Esophagus (tissue), 2 donors: ENCODE data around the gene MEG3. TPM values are rescaled to one million over a fixed set of nuclear protein-coding genes. Genes with fewer than 3 reads are reported as not detected.

Source experiments
- H3K27ac ChIP-seq, 2 donors: one replicate each; pipeline ENCODE4 v1.5.1; 2013; ENCODE audit warnings: low read depth in 2 of 2, mild to moderate bottlenecking in 2 of 2, inconsistent platforms in 1 of 2, low read length in 1 of 2, moderate library complexity in 1 of 2
- H3K27me3 ChIP-seq, 2 donors: one replicate each; pipeline ENCODE4 v1.6.1; 2013; ENCODE audit warnings: low read length in 2 of 2, control low read depth in 1 of 2, mild to moderate bottlenecking in 1 of 2; ENCODE audit not compliant: insufficient read depth in 2 of 2, control insufficient read depth in 1 of 2
- H3K36me3 ChIP-seq, 2 donors: one replicate each; pipeline ENCODE4 v1.6.1; 2013; ENCODE audit warnings: low read length in 1 of 2; ENCODE audit not compliant: control insufficient read depth in 2 of 2, insufficient read depth in 2 of 2
- H3K4me1 ChIP-seq, 2 donors: one replicate each; pipeline ENCODE4 v1.6.1; 2013; ENCODE audit warnings: low read length in 1 of 2; ENCODE audit not compliant: control insufficient read depth in 2 of 2, insufficient read depth in 2 of 2
- H3K4me3 ChIP-seq, 2 donors: one replicate each; pipeline ENCODE4 v1.5.1; 2013; ENCODE audit warnings: low read length in 2 of 2, mild to moderate bottlenecking in 2 of 2, low read depth in 1 of 2, moderate library complexity in 1 of 2
- H3K9me3 ChIP-seq, 2 donors: one replicate each; pipeline ENCODE4 v1.6.1; 2013; ENCODE audit warnings: mild to moderate bottlenecking in 2 of 2, low read depth in 1 of 2, low read length in 1 of 2, moderate library complexity in 1 of 2; ENCODE audit not compliant: control insufficient read depth in 2 of 2, insufficient read depth in 1 of 2
- WGBS, 2 donors: extraction: QIAGEN DNeasy Blood & Tissue Kit; methylation state at CpG; one replicate each; pipeline ENCODE4 v1.1.7; 2013; 5-methylcytosine and 5-hydroxymethylcytosine counted together
- polyA plus RNA-seq, 2 donors: library from polyadenylated mRNA; stranded (reverse); fragments of 200-250 nt; gene quantifications; one replicate each; pipeline ENCODE4 v1.2.3, GENCODE V29; 2013
- donor health status: healthy with polysubstance abuse.
- donor health status: Bipolar disorder and iron deficiency.

MEG3 gene
- 10 to 100 TPM in 1 of 2 donors, 1 to 10 TPM in 1; 9.7 to 13.9 TPM for polyA plus RNA-seq

DNA sequence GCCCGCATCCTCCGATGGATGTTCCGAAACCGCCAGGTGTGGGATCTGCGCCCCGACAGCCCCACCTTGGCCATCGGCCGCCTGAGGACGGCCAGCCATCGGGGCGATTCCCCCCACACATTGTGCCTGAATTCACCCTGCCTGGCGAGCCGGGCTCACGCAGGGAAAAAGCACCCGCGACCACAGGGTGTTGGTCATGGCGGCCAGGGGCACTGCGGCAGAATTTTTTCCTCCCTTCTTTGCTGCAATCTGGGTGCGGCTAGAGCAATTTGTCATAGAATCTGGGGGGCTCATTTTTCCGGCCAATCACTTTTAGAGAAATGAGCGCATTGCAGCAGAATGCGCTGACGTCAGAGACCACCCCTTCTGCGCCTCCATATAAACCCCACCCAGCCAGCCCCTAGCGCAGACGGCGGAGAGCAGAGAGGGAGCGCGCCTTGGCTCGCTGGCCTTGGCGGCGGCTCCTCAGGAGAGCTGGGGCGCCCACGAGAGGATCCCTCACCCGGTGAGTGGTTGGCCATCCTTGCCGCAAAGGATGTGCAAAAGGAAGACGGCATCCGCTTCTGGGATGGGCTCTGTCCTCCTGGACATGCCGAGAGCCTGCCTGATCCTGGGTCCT lies at the start of gene MEG3:
Gene MEG3, plus strand, starts transcription at position 406 of the 619 bp plus-strand sequence.
- peaks cover 0 to 4% of the 10 kb centered on the region in 2 donors for H3K4me1 ChIP-seq
- H3K9me3 ChIP-seq, result peaks cover 3 to 5% of the 10 kb centered on the region in 2 donors
- no peaks in the 10 kb centered on the region for H3K27me3 ChIP-seq
- 41 to 49% methylated on average over 39 of the region's 39 CpGs for WGBS, 2 donors
- H3K4me3 ChIP-seq, result no peak within 1 kb of the TSS
- H3K36me3 ChIP-seq, result no peaks in the 10 kb centered on the region
- no peak within 1 kb of the TSS for H3K27ac ChIP-seq

DNA sequence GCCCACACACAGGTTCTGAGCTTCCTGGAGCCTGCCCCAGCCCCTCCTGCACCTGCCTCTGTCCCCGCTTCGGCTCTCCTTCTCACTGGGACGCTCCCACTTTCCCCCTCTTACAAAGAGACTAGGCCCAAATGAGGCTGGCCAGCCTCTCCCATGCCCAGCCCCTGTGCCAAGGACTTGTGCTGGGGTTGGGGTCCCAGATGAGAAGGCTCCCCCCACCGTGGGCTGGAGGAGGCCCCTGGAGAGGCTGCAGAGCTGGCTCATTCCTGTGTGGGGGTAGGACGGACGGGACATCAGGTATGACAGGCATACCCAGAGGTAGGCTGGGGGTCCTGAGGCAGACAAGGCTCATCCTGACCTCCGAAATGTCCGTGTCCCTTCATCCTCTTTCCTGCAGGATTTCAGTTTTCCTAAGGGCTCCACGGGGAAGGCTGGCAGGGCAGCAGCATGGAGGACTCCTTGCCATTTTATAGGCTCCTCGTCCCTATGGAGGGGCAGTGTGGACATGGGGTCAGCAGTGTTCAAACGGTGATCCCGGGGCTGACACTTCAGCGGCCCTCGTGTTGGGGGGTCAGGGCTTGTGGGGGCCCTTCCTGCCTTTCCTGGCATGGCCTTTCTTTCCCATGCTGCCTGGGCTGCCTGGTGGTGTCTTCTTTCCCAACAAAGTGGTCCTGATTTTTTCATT lies 49.1 kb upstream of the MEG3 start:
- Histone ChIP-seq H3K4me1 (no peaks in the 10 kb centered on the region), H3K27me3 (no peaks in the 10 kb centered on the region)

DNA sequence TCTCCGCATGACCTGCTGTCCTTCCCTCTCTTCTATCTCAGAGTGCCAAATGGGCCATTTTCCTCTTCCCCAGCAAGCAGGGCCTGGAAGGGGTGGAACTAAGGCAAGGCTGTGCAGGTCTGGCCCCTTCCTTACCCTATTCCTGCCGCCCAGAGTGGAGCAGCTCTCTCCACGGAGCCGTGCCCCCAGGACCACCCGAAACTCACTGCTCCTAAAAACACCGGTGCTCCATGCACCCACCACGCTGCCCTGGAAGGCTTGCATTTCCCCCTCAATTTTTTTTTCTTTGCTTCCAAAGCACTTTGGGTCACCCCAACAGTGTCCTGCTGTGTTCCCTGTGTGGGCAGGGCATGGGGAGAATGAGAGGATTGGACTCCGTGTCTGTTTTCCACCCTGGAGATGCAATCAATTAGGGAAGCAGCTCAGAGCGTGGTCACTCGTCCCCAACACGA lies 48.5 kb upstream of the MEG3 start:
- H3K36me3 ChIP-seq, result no peaks in the 10 kb centered on the region
- no peak overlapping the region for H3K27ac ChIP-seq
- no peaks in the 10 kb centered on the region for H3K9me3 ChIP-seq
- no peaks in the 10 kb centered on the region for H3K27me3 ChIP-seq
- 84 to 85% methylated on average over 11 of the region's 11 CpGs for WGBS, 2 donors
- H3K4me1 ChIP-seq, result no peaks in the 10 kb centered on the region
- no peak overlapping the region for H3K4me3 ChIP-seq

More for the DNA sequence above, 49.1 kb upstream of the MEG3 start:
- 82 to 88% methylated on average over 14 of the region's 14 CpGs for WGBS, 2 donors
- Histone ChIP-seq H3K9me3 (no peaks in the 10 kb centered on the region), H3K27ac (no peak overlapping the region), H3K36me3 (no peaks in the 10 kb centered on the region), H3K4me3 (no peak overlapping the region)

DNA sequence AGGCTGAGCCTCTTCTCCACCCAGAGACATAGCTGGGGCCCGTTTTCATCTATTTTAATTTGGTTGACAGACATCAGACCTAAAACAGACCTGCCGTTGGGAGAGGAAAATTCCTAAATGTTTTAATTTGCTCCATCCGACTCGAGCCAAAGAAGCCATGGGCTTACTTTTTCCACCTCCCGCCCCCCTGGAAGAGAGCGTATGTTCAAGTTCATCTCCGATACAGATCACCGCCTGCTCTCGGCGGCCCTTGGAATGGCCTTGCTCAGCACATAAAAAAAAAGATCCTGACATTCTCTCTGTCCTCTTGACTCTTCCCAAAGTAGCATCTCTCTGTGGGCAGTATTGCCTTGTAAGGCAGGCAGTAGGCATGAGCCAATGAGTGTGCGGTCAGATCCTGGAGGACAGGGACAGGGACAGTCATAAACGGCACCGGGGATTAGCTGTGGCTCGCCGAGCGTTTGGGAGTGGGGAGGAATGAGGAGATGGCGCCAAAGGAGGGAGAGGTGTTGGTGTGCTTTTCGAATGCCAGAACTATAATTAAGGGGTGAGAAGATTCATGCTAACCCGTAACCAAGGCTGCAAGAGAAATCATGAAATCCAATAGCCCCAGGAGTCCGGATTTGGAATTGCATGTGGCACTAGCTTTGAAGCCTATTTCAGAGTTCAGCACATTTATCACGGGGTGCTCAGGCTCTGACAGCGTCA lies 47.9 kb upstream of the MEG3 start:
- Histone ChIP-seq H3K27me3 (no peaks in the 10 kb centered on the region), H3K9me3 (no peaks in the 10 kb centered on the region), H3K4me3 (no peak overlapping the region), H3K4me1 (no peaks in the 10 kb centered on the region), H3K27ac (no peak overlapping the region), H3K36me3 (no peaks in the 10 kb centered on the region)
- 74 to 77% methylated on average over 22 of the region's 22 CpGs for WGBS, 2 donors

DNA sequence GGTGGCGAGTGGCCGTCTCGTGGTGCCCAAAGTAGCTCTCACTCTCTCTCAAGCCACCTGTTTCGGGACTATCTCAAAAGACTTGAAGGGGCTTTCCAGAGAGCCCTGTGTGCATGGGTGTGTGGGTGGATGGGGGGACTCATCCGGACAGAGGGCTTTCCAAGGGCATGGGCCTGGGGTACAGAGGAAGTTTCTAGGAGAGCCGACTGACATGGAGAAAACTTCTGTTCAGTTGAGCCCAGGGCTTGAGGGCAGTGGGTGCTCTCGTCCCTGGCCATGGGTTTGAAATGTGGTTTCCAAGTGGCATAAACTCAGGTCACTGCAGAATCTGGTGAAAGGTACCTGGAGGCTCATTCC lies 47.4 kb upstream of the MEG3 start:
- Histone ChIP-seq H3K27ac (no peak overlapping the region), H3K4me1 (no peaks in the 10 kb centered on the region), H3K27me3 (no peaks in the 10 kb centered on the region), H3K4me3 (no peak overlapping the region), H3K36me3 (no peaks in the 10 kb centered on the region), H3K9me3 (no peaks in the 10 kb centered on the region)
- WGBS, 2 donors, result 76 to 83% methylated on average over 7 of the region's 7 CpGs

DNA sequence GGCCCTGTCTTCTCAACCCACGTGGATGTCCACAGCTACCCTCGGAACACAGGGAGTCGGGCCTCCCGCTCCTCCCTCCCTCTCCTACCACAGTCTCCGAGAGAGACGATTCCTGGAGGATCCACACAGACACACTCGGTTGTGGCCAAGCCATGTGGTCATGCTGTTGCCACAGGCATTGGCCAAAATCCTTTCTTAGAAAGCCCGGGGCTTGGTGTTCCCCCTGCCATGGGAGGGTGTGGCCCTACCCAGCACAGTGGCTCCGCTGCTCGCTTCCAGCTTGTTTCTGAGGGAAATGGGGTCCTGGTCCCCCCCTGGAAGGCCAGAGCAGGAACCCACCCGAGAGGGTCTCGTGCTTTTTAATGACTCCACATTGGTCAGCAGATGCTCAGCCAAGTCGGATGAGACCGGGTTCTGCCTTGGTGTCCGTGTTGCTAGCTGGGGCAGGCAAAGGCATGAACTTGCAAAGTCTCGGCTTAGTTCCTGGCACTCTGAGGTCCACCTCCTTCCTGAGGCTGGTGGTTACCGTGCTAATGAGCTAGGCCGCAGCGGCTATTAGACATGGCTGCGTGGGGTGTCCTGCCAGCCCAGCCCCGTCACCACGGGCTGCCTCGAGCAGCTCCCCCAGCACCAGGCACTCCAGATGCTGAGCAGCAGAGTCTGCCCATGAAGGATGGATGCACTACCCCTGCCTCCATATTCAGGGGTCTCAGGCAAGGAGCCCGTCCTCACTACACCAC lies 46.8 kb upstream of the MEG3 start:
- Histone ChIP-seq H3K9me3 (no peaks in the 10 kb centered on the region), H3K27me3 (no peaks in the 10 kb centered on the region), H3K4me3 (no peak overlapping the region), H3K36me3 (no peaks in the 10 kb centered on the region), H3K27ac (no peak overlapping the region), H3K4me1 (no peaks in the 10 kb centered on the region)
- WGBS, 2 donors, result 63 to 74% methylated on average over 24 of the region's 24 CpGs

DNA sequence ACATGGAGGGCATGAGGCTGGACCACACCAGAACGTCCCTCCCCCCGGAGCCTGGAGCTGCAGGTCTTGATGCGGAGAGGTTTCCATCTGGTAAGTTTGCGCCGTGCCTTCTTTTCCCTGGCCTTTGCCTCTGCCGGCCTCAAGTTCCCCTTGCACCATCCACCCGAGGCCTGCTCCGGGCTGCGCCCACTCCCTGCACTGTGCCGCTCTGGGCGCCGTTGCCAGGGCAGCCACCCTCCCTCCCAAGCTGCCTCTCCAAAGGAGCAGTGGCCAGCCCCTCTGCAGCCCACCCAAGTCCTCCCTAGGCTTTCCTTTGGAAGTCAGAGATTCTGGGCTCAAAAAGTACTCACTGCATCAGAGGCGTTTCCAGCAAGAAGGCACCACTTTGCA lies 46.2 kb upstream of the MEG3 start:
- H3K27me3 ChIP-seq, result no peaks in the 10 kb centered on the region
- H3K27ac ChIP-seq, result no peak overlapping the region
- no peak overlapping the region for H3K4me3 ChIP-seq
- H3K4me1 ChIP-seq, result no peaks in the 10 kb centered on the region
- no peaks in the 10 kb centered on the region for H3K9me3 ChIP-seq
- 90 to 92% methylated on average over 13 of the region's 13 CpGs for WGBS, 2 donors
- H3K36me3 ChIP-seq, result no peaks in the 10 kb centered on the region

DNA sequence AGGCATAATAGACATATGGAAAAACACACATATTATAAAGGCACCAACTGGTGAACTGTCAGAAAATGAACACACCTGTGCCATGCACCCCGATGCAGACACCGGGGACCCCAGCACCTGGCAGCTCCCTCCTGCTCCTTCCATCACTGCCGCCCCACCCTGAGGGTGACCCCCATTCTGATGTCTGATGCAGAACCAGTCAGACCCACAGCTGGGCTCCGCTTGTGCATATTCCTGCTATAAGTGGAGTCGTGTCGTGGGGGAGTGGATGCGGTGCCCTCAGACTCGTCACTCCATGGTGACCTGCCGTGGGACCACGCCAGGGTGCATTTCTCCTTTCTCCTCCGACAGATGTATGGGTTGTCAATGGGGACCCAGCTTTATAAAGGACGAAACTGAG lies 45.7 kb upstream of the MEG3 start:
- Histone ChIP-seq H3K9me3 (no peaks in the 10 kb centered on the region), H3K4me3 (no peak overlapping the region), H3K27me3 (no peaks in the 10 kb centered on the region), H3K27ac (no peak overlapping the region), H3K36me3 (no peaks in the 10 kb centered on the region), H3K4me1 (no peaks in the 10 kb centered on the region)
- 89 to 94% methylated on average over 12 of the region's 12 CpGs for WGBS, 2 donors

DNA sequence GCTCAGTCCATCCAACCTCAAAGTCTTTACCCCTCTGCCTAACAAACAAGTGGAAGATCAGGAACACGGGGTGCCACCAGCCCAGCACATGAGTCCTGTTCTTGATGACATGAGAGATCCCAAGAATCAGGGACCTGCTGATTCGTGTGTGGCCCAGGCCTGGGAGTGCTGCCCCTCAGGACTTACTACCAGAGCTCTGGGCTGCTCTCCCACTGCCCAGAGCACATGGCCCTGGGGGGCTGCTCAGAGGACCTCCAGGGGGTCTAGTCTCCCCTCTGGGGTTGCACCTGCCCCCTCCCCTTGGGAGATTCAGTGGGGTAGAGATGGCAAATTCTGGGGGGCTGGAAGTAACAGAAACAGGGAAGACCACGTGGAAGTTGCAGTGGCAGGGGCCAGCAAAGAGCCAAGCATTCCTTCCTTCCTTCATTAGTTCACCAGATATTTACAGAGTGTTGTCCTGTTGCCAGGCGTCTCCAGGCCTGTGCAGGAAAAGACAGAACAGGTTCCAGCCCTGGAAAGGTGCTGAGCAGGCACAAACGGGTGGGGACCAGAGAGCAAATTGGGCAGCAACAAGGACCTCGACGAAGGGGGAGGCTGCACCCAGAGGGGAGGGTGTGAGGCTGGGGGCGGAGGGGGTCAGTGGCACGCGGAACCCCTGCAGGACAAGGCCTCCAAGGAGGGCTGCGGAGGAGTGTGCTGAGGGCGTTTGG lies 45.1 kb upstream of the MEG3 start:
- no peaks in the 10 kb centered on the region for H3K27me3 ChIP-seq
- H3K4me3 ChIP-seq, result no peak overlapping the region
- H3K9me3 ChIP-seq, result no peaks in the 10 kb centered on the region
- H3K4me1 ChIP-seq, result no peaks in the 10 kb centered on the region
- H3K36me3 ChIP-seq, result no peaks in the 10 kb centered on the region
- 55 to 74% methylated on average over 12 of the region's 12 CpGs for WGBS, 2 donors
- H3K27ac ChIP-seq, result no peak overlapping the region
